Activated naive CD8-positive, alpha-beta T cell treated with anti-CD3 and anti-CD28 coated beads, Interleukin-2, amount 50 U/mL, for 24 hours (primary cell): ENCODE measurements around the gene PTAR1.

Experiments
- ATAC-seq: fragments of 150-1000 bp; cut with Tn5 transposase; one replicate; pipeline ENCODE4 v1.10.0; 2021
- DNase-seq: peaks from one replicate; pipeline ENCODE4 v3.0.0; 2021
- H3K27ac Mint-ChIP-seq: one replicate; pipeline ENCODE4 v1.8.0; 2021; ENCODE audit warnings: mild to moderate bottlenecking, mixed read lengths
- H3K27me3 Mint-ChIP-seq: one replicate; pipeline ENCODE4 v1.8.0; 2021; ENCODE audit warnings: mixed read lengths
- H3K36me3 Mint-ChIP-seq: one replicate; pipeline ENCODE4 v1.8.0; 2021; ENCODE audit warnings: low read depth, mixed read lengths
- H3K4me1 Mint-ChIP-seq: one replicate; pipeline ENCODE4 v1.8.0; 2021; ENCODE audit warnings: mixed read lengths
- H3K4me3 Mint-ChIP-seq: one replicate; pipeline ENCODE4 v1.8.0; 2021; ENCODE audit warnings: mild to moderate bottlenecking, moderate library complexity, mixed read lengths
- H3K9me3 Mint-ChIP-seq: one replicate; pipeline ENCODE4 v1.8.0; 2021; ENCODE audit warnings: mixed read lengths

The PTAR1 gene

DNA sequence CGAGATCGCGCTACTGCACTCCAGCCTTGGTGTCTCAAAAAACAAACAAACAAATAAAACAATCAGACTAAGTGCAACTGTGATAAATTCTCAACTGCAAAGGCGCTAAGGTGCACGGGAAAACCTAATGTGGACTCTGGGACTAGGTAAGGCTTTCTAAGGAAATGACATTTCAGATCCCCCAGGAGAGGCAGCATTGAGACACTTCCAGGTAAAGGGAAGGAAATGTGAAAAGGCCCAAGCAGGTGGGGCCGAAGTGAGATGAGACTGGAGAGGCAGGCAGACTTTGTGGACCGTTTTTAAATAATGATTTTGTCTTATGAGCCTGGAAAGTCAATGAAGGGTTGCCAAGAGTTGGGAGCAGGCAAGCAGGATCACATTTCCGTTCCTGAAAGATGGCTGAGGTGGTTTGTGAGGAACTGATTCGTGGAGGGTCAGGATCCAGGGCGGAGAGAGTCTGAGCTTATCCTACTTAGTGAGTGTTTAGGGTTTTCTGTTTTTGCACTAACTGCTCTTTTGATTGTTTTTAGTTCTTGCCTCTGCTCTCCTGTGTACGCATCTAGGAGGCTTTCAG, 85.6 kb downstream of the PTAR1 start:
- H3K4me3 Mint-ChIP-seq, result no peak overlapping the region
- H3K27ac Mint-ChIP-seq, result no peak overlapping the region
- H3K4me1 Mint-ChIP-seq, result peaks cover 10% of the 10 kb centered on the region
- H3K36me3 Mint-ChIP-seq, result no peaks in the 10 kb centered on the region
- H3K27me3 Mint-ChIP-seq, result peaks cover 22% of the 10 kb centered on the region
- no peak for DNase-seq
- no peak for ATAC-seq
- no peaks in the 10 kb centered on the region for H3K9me3 Mint-ChIP-seq

GRCh38 chr9:69673311-69673640, 86.5 kb downstream of the PTAR1 start:
- DNase-seq, result no peak
- Mint-ChIP-seq H3K9me3 (no peaks in the 10 kb centered on the region), H3K36me3 (no peaks in the 10 kb centered on the region), H3K27me3 (peaks cover 22% of the 10 kb centered on the region), H3K4me3 (peak overlapping the region; percentile 74), H3K27ac (no peak overlapping the region), H3K4me1 (peaks cover 10% of the 10 kb centered on the region)
- ATAC-seq, result no peak

GRCh38 chr9:69672596-69673310, 87.1 kb downstream of the PTAR1 start:
- Mint-ChIP-seq H3K9me3 (no peaks in the 10 kb centered on the region), H3K27ac (no peak overlapping the region), H3K27me3 (peaks cover 22% of the 10 kb centered on the region), H3K36me3 (no peaks in the 10 kb centered on the region), H3K4me1 (peaks cover 10% of the 10 kb centered on the region), H3K4me3 (peak overlapping the region; percentile 74)
- peak; percentile 89 for ATAC-seq
- DNase-seq, result peak; percentile 75

- ATAC-seq (peak; percentile 22), DNase-seq (peak; percentile 33)
- peaks cover 22% of the 10 kb centered on the region for H3K27me3 Mint-ChIP-seq
- H3K36me3 Mint-ChIP-seq, result no peaks in the 10 kb centered on the region
- peak within 1 kb of the TSS; percentile 74 for H3K4me3 Mint-ChIP-seq
- no peaks in the 10 kb centered on the region for H3K9me3 Mint-ChIP-seq
- peaks cover 10% of the 10 kb centered on the region for H3K4me1 Mint-ChIP-seq
- no peak within 1 kb of the TSS for H3K27ac Mint-ChIP-seq
Observed at GRCh38 chr9:69671879-69672595, 87.8 kb downstream of the PTAR1 start, which contains the start of gene APBA1. TSS of gene APBA1 (minus strand) at chr9:69672371.

- Mint-ChIP-seq H3K27ac (no peak overlapping the region), H3K4me3 (peak overlapping the region; percentile 57), H3K27me3 (peaks cover 22% of the 10 kb centered on the region), H3K36me3 (no peaks in the 10 kb centered on the region), H3K9me3 (no peaks in the 10 kb centered on the region), H3K4me1 (peaks cover 10% of the 10 kb centered on the region)
- DNase-seq (no peak), ATAC-seq (no peak)
Observed at GRCh38 chr9:69671311-69671878, 88.4 kb downstream of the PTAR1 start.

GRCh38 chr9:69667306-69667705, 92.5 kb downstream of the PTAR1 start:
- DNase-seq, result no peak

GRCh38 chr9:69660304-69660703, 99.5 kb downstream of the PTAR1 start:
- H3K27ac Mint-ChIP-seq, result no peak overlapping the region
- no peaks in the 10 kb centered on the region for H3K36me3 Mint-ChIP-seq
- H3K4me3 Mint-ChIP-seq, result no peak overlapping the region
- peaks cover 5% of the 10 kb centered on the region for H3K27me3 Mint-ChIP-seq
- H3K4me1 Mint-ChIP-seq, result no peaks in the 10 kb centered on the region
- ATAC-seq, result no peak
- DNase-seq, result no peak
- H3K9me3 Mint-ChIP-seq, result no peaks in the 10 kb centered on the region

More at GRCh38 chr9:69667306-69667705, 92.5 kb downstream of the PTAR1 start:
- H3K27ac Mint-ChIP-seq, result no peak overlapping the region
- no peak overlapping the region for H3K4me3 Mint-ChIP-seq
- no peak for ATAC-seq
- no peaks in the 10 kb centered on the region for H3K36me3 Mint-ChIP-seq
- peaks cover 23% of the 10 kb centered on the region for H3K27me3 Mint-ChIP-seq
- no peaks in the 10 kb centered on the region for H3K9me3 Mint-ChIP-seq
- no peaks in the 10 kb centered on the region for H3K4me1 Mint-ChIP-seq
